Measurements from ENCODE around the gene TTC23. TPM values are rescaled to one million over a fixed set of nuclear protein-coding genes. Genes with fewer than 3 reads are reported as not detected.

The TTC23 gene, protein sequence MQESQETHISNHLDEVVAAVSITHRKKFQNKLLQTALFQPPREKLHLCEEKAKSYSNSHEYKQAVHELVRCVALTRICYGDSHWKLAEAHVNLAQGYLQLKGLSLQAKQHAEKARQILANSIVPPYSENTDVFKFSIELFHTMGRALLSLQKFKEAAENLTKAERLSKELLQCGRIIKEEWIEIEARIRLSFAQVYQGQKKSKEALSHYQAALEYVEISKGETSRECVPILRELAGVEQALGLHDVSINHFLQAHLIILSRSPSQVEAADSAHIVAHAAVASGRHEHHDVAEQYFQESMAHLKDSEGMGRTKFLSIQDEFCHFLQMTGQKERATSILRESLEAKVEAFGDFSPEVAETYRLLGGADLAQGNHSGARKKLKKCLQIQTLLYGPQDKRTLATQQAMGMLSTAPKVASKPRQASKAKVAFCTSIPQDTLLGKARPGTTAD
- polyA plus RNA-seq (ENCODE audit: insufficient read length in 4 of 4) = 10 to 100 TPM; 28.5 to 34.9 (median 32.0) TPM

DNA sequence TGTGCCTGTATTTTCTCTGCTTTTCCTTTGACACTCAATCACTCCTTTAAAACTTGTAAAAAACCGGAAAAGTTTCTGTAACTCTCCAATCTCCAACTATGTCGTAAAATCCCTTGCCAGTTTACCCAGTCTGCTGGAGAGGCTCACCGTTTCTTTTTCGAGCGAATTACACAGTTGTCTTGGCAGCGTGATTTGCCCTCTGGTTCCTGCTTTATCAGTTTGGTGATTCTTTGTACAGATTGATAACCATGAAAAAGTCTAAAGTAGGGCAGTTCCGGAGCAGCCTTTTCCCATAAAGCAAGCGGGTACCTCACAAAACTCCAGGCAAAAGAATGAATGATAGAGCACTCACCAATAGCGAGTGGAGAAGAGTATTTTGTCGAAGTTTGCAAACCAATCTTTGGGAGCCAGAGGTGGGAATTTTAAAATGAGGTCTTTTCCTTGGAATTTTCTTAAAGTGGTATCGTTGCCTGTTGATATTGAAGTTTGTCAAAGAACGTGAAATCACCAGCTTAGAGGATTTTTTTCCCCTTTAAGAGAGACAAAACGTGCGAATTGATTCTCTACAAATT is at the start of gene TTC23:
TTC23 (minus strand) TSS at position 312 of the 572 bp plus-strand sequence. CDS start 20,869 bp downstream, outside the sequence.
- peak; percentile 71 to 82 (median 78) for DNase-seq (ENCODE audit: low read depth in 4 of 4, low spot score in 3 of 4)

DNA sequence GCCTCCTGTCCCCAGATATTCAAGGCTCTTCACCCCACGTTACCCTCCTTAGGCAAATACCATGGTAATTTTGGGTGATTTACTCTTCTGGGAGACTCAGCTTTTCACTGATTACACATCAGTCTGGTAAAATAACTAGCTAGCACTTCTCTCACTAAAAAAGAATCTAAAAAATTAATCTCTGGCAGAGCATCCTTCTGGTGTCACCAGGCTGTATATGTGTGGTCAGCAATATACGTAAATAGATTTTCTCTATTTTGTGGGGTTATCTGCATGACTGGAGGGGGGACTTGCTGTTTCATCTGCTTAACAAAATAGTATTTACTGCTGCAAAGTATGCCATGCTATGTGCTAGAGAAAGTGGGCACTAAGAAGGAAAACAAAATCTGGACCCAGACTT is 47.0 kb upstream of the TTC23 start:
- DNase-seq (ENCODE audit: low read depth in 4 of 4, low spot score in 3 of 4) = no peak

- DNase-seq (ENCODE audit: low read depth in 4 of 4, low spot score in 3 of 4) = no peak
Observed at GRCh38 chr15:99295840-99296239, 46.5 kb upstream of the TTC23 start.

DNA sequence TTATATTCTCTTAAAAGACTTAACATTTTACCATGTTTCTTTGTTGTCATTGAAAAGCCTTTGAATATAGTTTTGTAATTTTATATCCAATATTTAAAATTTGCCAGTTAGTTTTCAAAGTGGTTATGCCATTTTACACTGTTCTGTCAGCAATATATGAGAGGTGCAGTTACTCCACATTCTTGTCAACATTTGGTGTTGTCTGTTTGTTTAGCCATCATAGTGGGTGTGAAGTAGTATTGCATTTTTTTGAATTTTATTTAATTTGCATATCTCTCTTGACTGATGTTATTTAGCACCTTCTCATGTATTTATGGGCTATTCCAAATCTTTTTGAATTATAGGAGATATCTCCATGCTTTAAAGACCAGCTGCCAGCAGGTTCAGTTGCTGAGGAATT is 42.3 kb upstream of the TTC23 start:
- DNase-seq (ENCODE audit: low read depth in 4 of 4, low spot score in 3 of 4) = no peak

GRCh38 chr15:99283717-99284116 is 34.3 kb upstream of the TTC23 start:
- no peak for DNase-seq (ENCODE audit: low read depth in 4 of 4, low spot score in 3 of 4)

- DNase-seq (ENCODE audit: low read depth in 4 of 4, low spot score in 3 of 4) = no peak
Observed at GRCh38 chr15:99282586-99282985, 33.2 kb upstream of the TTC23 start.

DNA sequence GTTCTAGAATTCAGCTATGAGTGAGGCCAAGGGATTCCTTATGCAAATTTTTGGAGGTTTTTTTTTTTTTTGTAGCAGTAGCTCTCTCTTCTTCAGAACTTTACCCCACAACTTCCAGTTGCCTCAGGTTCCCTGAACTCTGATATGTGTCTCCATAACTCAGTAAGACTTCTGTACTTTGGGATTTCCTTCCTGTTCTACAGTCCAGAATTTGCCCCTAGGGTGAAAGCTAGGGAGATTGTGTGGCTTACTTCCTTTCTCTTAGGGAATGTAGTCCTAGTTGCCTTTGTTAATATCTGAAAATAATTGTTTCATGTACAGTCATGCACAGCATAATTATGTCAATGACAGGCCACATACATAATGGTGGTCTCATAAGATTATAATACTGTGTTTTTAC is 32.7 kb upstream of the TTC23 start:
- no peak for DNase-seq (ENCODE audit: low read depth in 4 of 4, low spot score in 3 of 4)

DNA sequence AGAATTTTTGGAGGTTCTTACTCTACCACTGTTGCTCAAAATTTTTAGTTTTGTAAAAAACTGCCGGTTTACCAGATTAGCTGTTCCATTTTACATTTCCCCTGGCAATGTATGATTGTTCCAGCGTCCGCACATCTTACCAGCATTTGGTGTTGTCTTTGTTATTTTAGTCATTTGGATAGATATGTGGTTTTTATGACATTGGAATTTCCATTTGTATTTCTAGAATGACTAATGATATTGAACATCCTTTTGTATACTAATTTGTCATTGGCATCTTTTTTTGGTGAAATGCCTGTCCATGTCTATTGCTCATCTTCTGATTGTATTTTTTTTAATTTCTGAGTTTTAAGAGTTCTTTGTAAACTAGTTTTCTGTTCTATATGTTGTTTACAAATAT is 30.4 kb upstream of the TTC23 start:
- DNase-seq (ENCODE audit: low read depth in 4 of 4, low spot score in 3 of 4) = no peak

DNA sequence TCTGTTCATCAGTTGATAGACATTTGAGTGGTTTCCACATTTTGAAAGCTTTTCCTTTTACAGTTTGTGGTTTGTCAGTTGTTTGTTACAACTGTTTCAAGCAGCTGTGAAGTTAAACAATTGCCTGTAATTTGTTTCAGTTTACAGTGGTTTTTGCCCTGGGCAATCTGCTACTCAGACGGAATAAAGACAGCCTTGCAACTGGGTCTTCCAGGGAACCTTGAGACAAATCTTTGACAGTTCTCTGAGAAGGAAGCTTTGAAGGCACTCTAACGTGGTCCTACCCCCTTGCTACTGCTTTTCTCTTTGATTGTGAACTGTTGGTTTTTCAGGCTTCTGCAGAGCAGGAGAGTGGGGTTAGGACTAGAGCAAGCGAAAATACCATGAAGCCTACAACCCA is 29.9 kb upstream of the TTC23 start:
- DNase-seq (ENCODE audit: low read depth in 4 of 4, low spot score in 3 of 4) = no peak

DNA sequence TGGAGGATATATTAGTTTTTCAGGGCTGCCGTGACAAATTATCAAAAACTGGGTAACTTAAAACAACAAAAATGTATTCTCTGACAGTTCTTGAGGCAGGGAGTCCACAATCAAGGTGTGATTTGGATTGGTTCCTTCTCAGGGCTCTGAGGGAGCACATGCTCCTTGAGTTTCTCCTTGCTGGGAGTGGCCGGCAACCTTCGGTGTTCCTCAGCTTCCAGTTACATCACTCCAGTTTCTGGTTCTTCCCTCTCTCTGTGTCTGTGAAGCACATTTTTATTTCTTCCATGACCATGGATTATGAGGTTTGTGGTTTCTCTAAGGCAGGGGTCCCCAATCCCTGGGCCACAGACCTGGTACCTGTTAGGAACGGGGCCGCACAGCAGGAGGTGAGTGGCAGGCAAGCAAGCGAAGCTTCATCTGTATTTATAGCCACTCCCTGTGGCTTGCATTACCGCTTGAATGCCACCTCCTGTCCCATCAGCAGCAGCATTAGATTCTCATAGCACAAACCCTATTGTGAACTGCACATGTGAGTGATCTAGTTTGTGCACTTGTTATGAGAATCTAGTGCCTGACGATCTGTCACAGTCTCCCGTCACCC is 26.2 kb upstream of the TTC23 start:
- no peak for DNase-seq (ENCODE audit: low read depth in 4 of 4, low spot score in 3 of 4)

DNA sequence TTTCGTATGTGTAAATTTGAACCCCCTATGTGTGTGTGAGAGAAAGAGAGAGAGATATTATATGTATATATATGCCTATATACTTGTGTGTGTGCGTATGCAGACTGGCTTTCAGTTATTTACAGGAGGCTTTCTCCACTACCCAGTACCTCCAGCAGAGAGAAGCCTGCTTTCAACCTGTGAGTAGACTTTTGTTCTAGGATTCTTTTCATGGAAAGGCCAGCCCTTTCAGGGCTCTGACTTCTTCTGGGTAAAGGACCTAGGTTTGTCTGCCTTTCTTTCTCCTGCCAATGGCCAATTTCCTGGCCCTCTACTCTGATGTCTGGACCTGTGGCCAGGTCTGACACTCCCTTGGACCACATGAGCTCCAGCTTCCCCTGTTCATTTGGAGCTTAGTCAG is 25.7 kb upstream of the TTC23 start:
- no peak for DNase-seq (ENCODE audit: low read depth in 4 of 4, low spot score in 3 of 4)

GRCh38 chr15:99273801-99274200 is 24.4 kb upstream of the TTC23 start:
- DNase-seq (ENCODE audit: low read depth in 4 of 4, low spot score in 3 of 4) = no peak

DNA sequence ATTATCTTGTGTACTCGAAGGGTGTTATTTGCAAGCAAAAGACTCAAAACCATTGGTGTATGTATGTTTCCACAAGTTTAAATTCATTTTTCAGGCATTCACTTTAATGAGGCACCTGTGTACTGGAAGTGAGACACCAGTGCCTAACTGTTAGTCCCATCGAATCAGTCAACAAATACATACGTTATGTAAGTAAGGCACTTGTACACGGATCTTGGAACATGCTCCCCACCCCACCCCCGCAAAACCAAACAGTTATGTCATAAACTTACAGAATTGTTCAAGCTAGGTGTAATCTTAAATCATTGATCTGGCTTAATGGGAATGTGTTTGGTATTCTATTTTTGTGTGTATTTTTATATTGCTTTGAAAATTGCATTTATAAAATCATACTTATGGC is 19.1 kb upstream of the TTC23 start:
- DNase-seq (ENCODE audit: low read depth in 4 of 4, low spot score in 3 of 4) = no peak

- DNase-seq (ENCODE audit: low read depth in 4 of 4, low spot score in 3 of 4) = no peak
Observed at GRCh38 chr15:99267957-99268356, 18.6 kb upstream of the TTC23 start.

- DNase-seq (ENCODE audit: low read depth in 4 of 4, low spot score in 3 of 4) = no peak
Observed at GRCh38 chr15:99265541-99266070, 16.2 kb upstream of the TTC23 start.

DNA sequence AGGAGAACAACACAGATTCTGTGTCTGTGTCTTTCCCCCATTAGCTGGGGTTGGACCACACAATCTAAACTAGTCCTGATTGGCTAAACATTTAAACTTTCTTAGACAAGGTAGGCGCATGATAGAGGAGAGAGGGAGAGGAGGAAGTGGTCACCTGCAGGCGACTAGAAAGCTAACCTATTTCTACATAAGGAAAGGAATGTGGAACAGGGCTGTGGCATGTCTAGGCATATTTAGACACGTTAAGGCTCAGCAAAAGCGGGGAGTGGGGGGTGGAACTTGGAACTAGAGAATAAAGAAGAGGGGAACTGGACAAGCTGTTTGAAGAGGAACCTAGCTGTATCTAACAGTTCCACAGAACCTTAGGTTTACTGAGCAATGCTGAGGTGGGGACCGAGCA is 14.7 kb upstream of the TTC23 start:
- no peak for DNase-seq (ENCODE audit: low read depth in 4 of 4, low spot score in 3 of 4)

GRCh38 chr15:99257107-99257750 is 7.8 kb upstream of the TTC23 start:
- DNase-seq (ENCODE audit: low read depth in 4 of 4, low spot score in 3 of 4) = no peak

DNA sequence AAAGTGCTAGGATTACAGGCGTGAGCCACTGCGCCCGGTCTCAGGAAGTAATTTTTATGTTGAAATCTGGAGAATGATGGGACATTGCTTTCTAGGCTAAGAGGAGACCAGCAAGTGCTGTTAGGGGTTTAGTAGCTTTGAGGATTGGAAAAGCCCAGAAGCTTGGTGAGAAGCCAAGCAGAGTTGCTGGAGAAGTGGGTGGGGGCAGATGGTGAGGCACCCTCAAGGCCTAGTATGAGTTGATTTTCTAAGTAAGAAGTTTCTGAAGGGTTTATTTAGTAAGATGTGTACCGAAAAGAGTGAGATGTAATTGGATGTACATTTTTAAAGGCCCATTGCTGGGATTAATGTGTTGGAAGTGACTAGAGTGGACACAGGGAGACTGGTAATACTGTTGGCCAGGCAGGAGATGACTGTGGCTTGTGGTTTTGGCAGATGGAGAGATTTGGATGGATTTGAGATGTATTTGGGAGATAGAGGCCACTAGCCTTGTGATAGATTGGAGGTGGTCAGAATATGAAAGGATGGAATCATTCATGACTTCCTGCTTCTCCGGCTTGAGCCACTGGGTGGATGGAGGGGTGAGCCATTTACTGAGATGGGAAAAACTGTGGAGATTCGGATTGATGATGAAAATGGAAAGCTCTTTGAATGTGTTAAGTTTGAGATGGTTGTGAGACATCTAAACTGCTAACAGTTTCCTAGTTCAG is 4.2 kb upstream of the TTC23 start:
- no peak for DNase-seq (ENCODE audit: low read depth in 4 of 4, low spot score in 3 of 4)

DNA sequence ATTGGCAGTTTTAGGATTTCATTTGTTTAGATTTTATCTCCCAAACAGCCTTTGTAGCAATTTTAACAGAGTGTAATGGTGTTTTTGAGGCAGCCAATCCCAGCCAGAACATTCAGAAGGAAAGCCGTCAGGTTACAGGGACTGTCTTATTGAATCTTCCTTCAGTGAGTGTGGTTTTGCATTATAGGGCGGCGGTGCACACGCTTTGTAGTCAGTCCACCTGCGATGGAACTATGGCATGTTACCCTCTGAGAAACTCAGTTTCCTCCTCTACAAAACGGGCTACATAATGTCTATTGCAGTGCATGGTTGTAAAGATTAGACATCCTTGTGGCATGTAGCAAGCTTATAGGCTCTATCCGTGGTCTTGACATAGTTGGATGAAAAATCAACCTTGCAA is 2.9 kb upstream of the TTC23 start:
- no peak for DNase-seq (ENCODE audit: low read depth in 4 of 4, low spot score in 3 of 4)

All from left renal pelvis (tissue), 4 donors.